HFF-Myc (cell line): ENCODE measurements around the gene SPCS1.

Experiments used
- DNase-seq: peaks from one replicate; pipeline ENCODE4 v3.0.0-alpha.2; 2011; ENCODE audit warnings: low read depth; ENCODE audit errors: extremely low read depth
- H3K4me3 ChIP-seq: replicated peaks from 2 replicates; pipeline ENCODE4 v1.5.1; 2011; ENCODE audit warnings: low read depth, mild to moderate bottlenecking, control low read depth, low read length
- TF ChIP-seq, protein P1 (sequence below): IDR thresholded peaks from 2 replicates; pipeline ENCODE4 v1.5.1; 2012; ENCODE audit warnings: mild to moderate bottlenecking, low read depth, low read length, control low read depth; ENCODE audit errors: missing control alignments

SPCS1 gene

GRCh38 chr3:52693071-52693470 is 12.8 kb upstream of the SPCS1 start:
- no peak overlapping the region for H3K4me3 ChIP-seq
- TF ChIP-seq, protein P1, sequence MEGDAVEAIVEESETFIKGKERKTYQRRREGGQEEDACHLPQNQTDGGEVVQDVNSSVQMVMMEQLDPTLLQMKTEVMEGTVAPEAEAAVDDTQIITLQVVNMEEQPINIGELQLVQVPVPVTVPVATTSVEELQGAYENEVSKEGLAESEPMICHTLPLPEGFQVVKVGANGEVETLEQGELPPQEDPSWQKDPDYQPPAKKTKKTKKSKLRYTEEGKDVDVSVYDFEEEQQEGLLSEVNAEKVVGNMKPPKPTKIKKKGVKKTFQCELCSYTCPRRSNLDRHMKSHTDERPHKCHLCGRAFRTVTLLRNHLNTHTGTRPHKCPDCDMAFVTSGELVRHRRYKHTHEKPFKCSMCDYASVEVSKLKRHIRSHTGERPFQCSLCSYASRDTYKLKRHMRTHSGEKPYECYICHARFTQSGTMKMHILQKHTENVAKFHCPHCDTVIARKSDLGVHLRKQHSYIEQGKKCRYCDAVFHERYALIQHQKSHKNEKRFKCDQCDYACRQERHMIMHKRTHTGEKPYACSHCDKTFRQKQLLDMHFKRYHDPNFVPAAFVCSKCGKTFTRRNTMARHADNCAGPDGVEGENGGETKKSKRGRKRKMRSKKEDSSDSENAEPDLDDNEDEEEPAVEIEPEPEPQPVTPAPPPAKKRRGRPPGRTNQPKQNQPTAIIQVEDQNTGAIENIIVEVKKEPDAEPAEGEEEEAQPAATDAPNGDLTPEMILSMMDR: no peak
- DNase-seq: no peak

- TF ChIP-seq, protein P1: no peak
- H3K4me3 ChIP-seq: no peak overlapping the region
- no peak for DNase-seq
Measured at GRCh38 chr3:52694528-52695189, 11.2 kb upstream of the SPCS1 start.

DNA sequence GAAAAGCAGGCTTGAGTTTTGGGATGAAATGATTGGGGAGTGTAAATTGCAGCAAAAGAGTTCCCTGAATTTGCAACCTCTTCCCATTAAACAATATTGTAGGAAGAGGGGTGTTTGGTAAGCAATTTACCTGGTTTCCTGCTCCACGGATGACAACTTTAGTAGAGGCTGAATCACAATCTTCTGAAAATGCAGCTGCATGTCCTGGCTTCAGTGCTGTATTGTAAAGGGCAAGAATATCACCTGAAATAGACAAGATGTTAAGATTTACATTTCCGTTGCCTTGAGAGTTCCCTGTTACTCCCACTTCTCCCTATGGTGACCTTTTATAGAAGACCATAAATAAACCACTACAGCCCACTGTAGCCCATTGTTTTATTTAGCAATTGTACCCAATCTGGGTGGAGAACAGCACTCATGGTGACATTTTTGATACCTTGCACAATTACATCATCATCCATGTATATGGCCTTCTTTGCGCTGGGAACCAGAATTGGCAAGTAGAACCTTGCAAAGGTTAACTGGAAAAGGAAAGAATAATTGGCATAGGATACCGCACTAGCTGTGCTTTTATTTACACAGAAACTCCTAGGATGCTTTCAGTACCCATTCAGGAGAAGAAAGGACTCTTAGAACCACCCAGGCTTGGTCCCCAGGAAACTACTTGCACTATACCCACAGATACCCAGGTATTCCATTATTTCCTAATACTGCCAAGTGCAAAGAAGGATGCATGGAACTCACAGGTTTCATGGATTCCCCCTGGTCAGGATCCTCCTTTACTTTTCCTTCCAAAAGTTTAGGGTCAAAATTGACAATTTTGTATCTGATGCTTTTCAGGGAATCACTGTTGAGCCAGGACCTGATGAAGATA is 9.9 kb upstream of the SPCS1 start:
- no peak for DNase-seq
- H3K4me3 ChIP-seq: no peak overlapping the region
- TF ChIP-seq, protein P1: no peak

DNA sequence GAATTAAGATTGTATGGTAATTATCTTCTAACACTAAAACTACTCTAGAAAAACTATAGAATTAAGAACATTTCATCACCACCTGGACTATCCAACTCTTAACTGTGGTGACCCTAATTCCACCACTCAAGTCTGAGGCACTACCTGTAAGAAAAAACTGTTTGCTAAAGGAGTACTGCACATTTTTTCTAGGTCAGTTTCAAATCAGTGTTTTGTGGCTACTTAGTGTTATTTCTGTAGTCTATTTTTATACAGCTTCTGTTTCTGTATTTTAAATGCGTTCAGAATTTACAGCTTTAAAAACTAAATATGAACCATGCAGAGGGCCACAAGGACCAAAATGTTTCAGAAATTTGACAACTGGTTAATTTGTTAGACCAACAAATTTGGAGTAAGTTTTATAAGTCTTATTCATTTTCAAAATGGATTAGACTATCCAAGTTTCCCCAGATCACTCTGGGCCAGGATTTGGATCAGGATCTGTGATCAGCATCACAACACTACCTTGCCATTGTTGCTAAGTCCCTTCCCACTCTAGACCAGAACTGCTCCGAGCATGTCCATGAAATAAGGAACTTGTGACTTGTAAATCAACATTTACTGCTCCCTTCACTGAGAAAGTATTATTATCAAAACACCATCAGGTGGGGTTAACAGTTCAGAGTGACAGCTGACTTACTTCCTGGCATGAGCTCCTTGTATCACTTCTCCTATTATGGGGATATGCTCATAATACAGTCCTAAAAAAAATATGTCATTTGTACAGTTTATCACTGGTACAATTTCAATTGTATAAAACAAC is 8.9 kb upstream of the SPCS1 start:
- no peak for DNase-seq
- TF ChIP-seq, protein P1: no peak
- H3K4me3 ChIP-seq: no peak overlapping the region

DNA sequence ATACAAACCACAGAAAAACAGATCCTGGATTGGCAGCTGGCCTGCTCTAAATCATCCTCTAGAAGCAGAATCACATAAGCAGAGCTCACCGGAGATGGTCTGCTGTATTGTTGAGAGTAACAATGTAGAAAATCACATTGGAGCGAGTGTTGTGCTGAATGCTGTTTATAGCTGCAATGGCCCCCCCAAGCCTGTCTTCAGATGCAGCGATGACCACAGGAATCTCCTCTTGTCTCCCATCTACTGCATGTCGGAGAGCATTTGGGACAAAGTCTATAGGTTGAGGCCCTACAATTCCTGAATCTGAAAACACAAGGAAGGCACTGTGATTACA is 8.3 kb upstream of the SPCS1 start:
- no peak overlapping the region for H3K4me3 ChIP-seq
- no peak for DNase-seq
- TF ChIP-seq, protein P1: no peak

GRCh38 chr3:52703341-52703740 is 2.6 kb upstream of the SPCS1 start:
- TF ChIP-seq, protein P1: no peak
- peak overlapping the region; percentile 99 for H3K4me3 ChIP-seq
- DNase-seq: no peak
